GM12878 (cell line): ENCODE results near the gene DPYSL3. TPM values are rescaled to one million over a fixed set of nuclear protein-coding genes. Genes with fewer than 3 reads are reported as not detected.

Experiments used
- ATAC-seq: fragments of 200-7000 bp; cut with Tn5 transposase; 3 replicates; pipeline ENCODE4 v1.9.1; 2020; ENCODE audit warnings: mild to moderate bottlenecking, moderate library complexity
- BruUV-seq: library from RNA; stranded (reverse); fragments of 400-500 nt; replicated peaks from 2 replicates; lab custom pipeline; 2021; lab: Mats Ljungman, UMichigan
- CTCF ChIA-PET: fragments of 300-600 bp; sonication (Branson Sonifier 250); formaldehyde crosslinking; extraction: SDS; loops from one replicate; lab custom pipeline; 2021; ENCODE audit warnings: inconsistent platforms; lab: Yijun Ruan, JAX
- POLR2A ChIA-PET: fragments of 350-600 bp; formaldehyde crosslinking; extraction: SDS; loops from one replicate; lab custom pipeline; 2021; ENCODE audit warnings: inconsistent platforms; lab: Charles Lee
- RAD21 ChIA-PET: fragments of 300-600 bp; sonication (Branson Sonifier 250); formaldehyde crosslinking; loops from one replicate; lab custom pipeline; 2023; ENCODE audit warnings: antibody characterized with exemption; ENCODE audit not compliant: unreplicated experiment; lab: Charles Lee
- SMC1A ChIA-PET: fragments of 300-600 bp; sonication (Branson Sonifier 250); formaldehyde crosslinking; loops from one replicate; lab custom pipeline; 2023; ENCODE audit not compliant: unreplicated experiment, uncharacterized antibody; lab: Charles Lee
- DNase-seq: peaks from one replicate; pipeline ENCODE4 v3.0.0-alpha.2; 2011; ENCODE audit warnings: low read depth, low spot score
- FAIRE-seq: peaks from 3 replicates; lab custom pipeline; 2011; peaks lifted over from hg19 to GRCh38; lab: Jason Lieb, UNC
- H2AFZ ChIP-seq: 2 replicates; pipeline ENCODE4 v1.6.0; 2011; ENCODE audit warnings: low read depth, low read length, control low read depth; ENCODE audit not compliant: control insufficient read depth
- H3K27ac ChIP-seq: 2 replicates; pipeline ENCODE4 v1.5.1; 2011; ENCODE audit warnings: control low read depth; ENCODE audit not compliant: control insufficient read depth, insufficient read depth
- H3K27me3 ChIP-seq, 2 experiments: replicated peaks in 1 of 2; 2 replicates each; pipeline versions ENCODE4 v1.6.0 to v1.6.1; 2011; ENCODE audit warnings: low read length in 1 of 2; ENCODE audit not compliant: control insufficient read depth in 2 of 2, insufficient read depth in 2 of 2
- H3K36me3 ChIP-seq, 2 experiments: 2 replicates each; pipeline ENCODE4 v1.5.1; 2011; ENCODE audit warnings: low read length in 1 of 2; ENCODE audit not compliant: control insufficient read depth in 2 of 2, insufficient read depth in 2 of 2
- H3K4me1 ChIP-seq: 2 replicates; pipeline ENCODE4 v1.6.1; 2011; ENCODE audit warnings: mild to moderate bottlenecking, low read length, moderate library complexity, mixed read lengths; ENCODE audit not compliant: control insufficient read depth, insufficient read depth
- H3K4me2 ChIP-seq: 2 replicates; pipeline ENCODE4 v1.6.0; 2011; ENCODE audit warnings: control low read depth; ENCODE audit not compliant: control insufficient read depth, insufficient read depth
- H3K4me3 ChIP-seq: fragments of 200-600 bp; sonication (generic); 2 replicates; pipeline ENCODE4 v1.5.1; 2016
- H3K79me2 ChIP-seq: 2 replicates; pipeline ENCODE4 v1.6.0; 2011; ENCODE audit warnings: low read length; ENCODE audit not compliant: control insufficient read depth, insufficient read depth
- H3K9ac ChIP-seq: 2 replicates; pipeline ENCODE4 v1.8.0; 2011; ENCODE audit warnings: low read length, control low read depth, mixed read lengths; ENCODE audit not compliant: control insufficient read depth, insufficient read depth
- H3K9me3 ChIP-seq: replicated peaks from 3 replicates; pipeline ENCODE4 v1.5.1; 2011; ENCODE audit warnings: mild to moderate bottlenecking, low read length; ENCODE audit not compliant: control insufficient read depth, insufficient read depth
- H4K20me1 ChIP-seq: 2 replicates; pipeline ENCODE4 v1.6.0; 2011; ENCODE audit not compliant: control insufficient read depth, insufficient read depth
- BCL11A ChIP-seq: IDR thresholded peaks from 2 replicates; pipeline ENCODE4 v1.6.1; 2011; ENCODE audit warnings: low read depth, low read length
- CHD1 ChIP-seq: IDR thresholded peaks from 2 replicates; pipeline ENCODE4 v1.6.1; 2012; ENCODE audit warnings: low read depth, low read length, improper control_type of control experiment
- E2F4 ChIP-seq: IDR thresholded peaks from 2 replicates; pipeline ENCODE4 v1.6.1; 2012; ENCODE audit warnings: low read depth, low read length, improper control_type of control experiment
- EGR1 ChIP-seq, 2 experiments: IDR thresholded peaks; 1 replicate in 1 of 2; 2 replicates in 1 of 2; pipeline ENCODE4 v1.6.1; 2011 to 2012; ENCODE audit warnings: low read depth in 2 of 2, low read length in 2 of 2, borderline replicate concordance in 1 of 2, mild to moderate bottlenecking in 1 of 2, moderate library complexity in 1 of 2
- ELK1 ChIP-seq: IDR thresholded peaks from 2 replicates; pipeline ENCODE4 v1.6.1; 2012; ENCODE audit warnings: low read depth, low read length, improper control_type of control experiment
- EZH2 ChIP-seq: IDR thresholded peaks from 2 replicates; pipeline ENCODE4 v1.6.1; 2012; ENCODE audit warnings: low read depth, mild to moderate bottlenecking, control low read depth, inconsistent platforms, low read length, borderline replicate concordance; ENCODE audit not compliant: control insufficient read depth
- FOXM1 ChIP-seq: IDR thresholded peaks from 2 replicates; pipeline ENCODE4 v1.6.1; 2012; ENCODE audit warnings: low read depth, mild to moderate bottlenecking, inconsistent platforms, low read length, moderate library complexity
- IRF4 ChIP-seq: IDR thresholded peaks from 2 replicates; pipeline ENCODE4 v1.6.1; 2011; ENCODE audit warnings: low read depth, low read length
- JUNB ChIP-seq: IDR thresholded peaks from 2 replicates; pipeline ENCODE4 v1.6.1; 2016; ENCODE audit warnings: antibody characterized with exemption, mild to moderate bottlenecking
- JUND ChIP-seq: IDR thresholded peaks from 2 replicates; pipeline ENCODE4 v1.6.1; 2012; ENCODE audit warnings: low read depth, mild to moderate bottlenecking, low read length, improper control_type of control experiment, moderate library complexity
- NBN ChIP-seq: fragments of 450-650 bp; IDR thresholded peaks from 2 replicates; pipeline ENCODE4 v1.6.1; 2016
- NFXL1 ChIP-seq: fragments of 450-650 bp; IDR thresholded peaks from 2 replicates; pipeline ENCODE4 v1.6.1; 2017; ENCODE audit warnings: antibody characterized with exemption, mild to moderate bottlenecking, borderline replicate concordance
- PAX5 ChIP-seq: IDR thresholded peaks from 2 replicates; pipeline ENCODE4 v1.6.1; 2011; ENCODE audit warnings: low read depth, low read length, borderline replicate concordance
- PKNOX1 ChIP-seq: fragments of 450-650 bp; IDR thresholded peaks from 2 replicates; pipeline ENCODE4 v1.6.1; 2016; ENCODE audit warnings: mild to moderate bottlenecking
- POLR2AphosphoS2 ChIP-seq: IDR thresholded peaks from 2 replicates; pipeline ENCODE4 v1.6.1; 2011; ENCODE audit warnings: low read depth, mild to moderate bottlenecking, low read length, improper control_type of control experiment, moderate library complexity
- SIX5 ChIP-seq: IDR thresholded peaks from 2 replicates; pipeline ENCODE4 v1.6.1; 2011; ENCODE audit warnings: mild to moderate bottlenecking, low read depth, low read length, moderate library complexity; ENCODE audit not compliant: severe bottlenecking
- SMARCA5 ChIP-seq: fragments of 450-650 bp; IDR thresholded peaks from 2 replicates; pipeline ENCODE4 v1.6.1; 2017; ENCODE audit warnings: mild to moderate bottlenecking
- STAT1 ChIP-seq: fragments of 450-650 bp; conservative IDR thresholded peaks from 2 replicates; pipeline ENCODE4 v1.6.1; 2014; ENCODE audit warnings: antibody characterized with exemption, mild to moderate bottlenecking
- ZBTB40 ChIP-seq: fragments of 450-650 bp; IDR thresholded peaks from 2 replicates; pipeline ENCODE4 v1.6.1; 2016; ENCODE audit warnings: mild to moderate bottlenecking, moderate library complexity, borderline replicate concordance
- WGBS: methylation state at CpG from one replicate; pipeline ENCODE4 v1.1.6; 2016; ENCODE audit warnings: low lambda C conversion rate; ENCODE audit not compliant: insufficient replicate concordance, insufficient coverage; ENCODE audit errors: missing lambda C conversion rate; 5-methylcytosine and 5-hydroxymethylcytosine counted together
- in situ Hi-C: fragments of 300-500 bp; cut with MboI; formaldehyde crosslinking; loops from 9 replicates; pipeline ENCODE4 v1.14.3; 2018; ENCODE audit warnings: mixed read lengths
- intact Hi-C: fragments of 100-400 bp; cut with micrococcal nuclease; formaldehyde crosslinking; loops from one replicate; pipeline ENCODE4 v1.14.2; 2022; ENCODE audit not compliant: unreplicated experiment
- polyA plus RNA-seq, 11 experiments: library from polyadenylated mRNA; depleted of rRNA in 4 of 11; unstranded in 6 of 11; stranded (reverse) in 5 of 11; fragments of >200 nt; fragmentation: Nextera tagmentation in 4 of 11; fragmentation: Illumina TruSeq in 1 of 11; extraction: Ambion mirVana in 4 of 11; extraction: Trizol in 1 of 11; gene quantifications; 1 replicate in 1 of 11; 2 replicates in 10 of 11; pipeline versions ENCODE4 v1.2.1 to v1.2.3, GENCODE V29; 2011 to 2016; ENCODE audit warnings: inconsistent platforms in 2 of 11, missing spikeins in 2 of 11, low read depth in 1 of 11
- total RNA-seq, 4 experiments: library from RNA; depleted of rRNA in 3 of 4; stranded (reverse); fragments of >200 nt in 3 of 4; fragmentation: Illumina TruSeq in 1 of 4; extraction: Trizol in 1 of 4; gene quantifications; 2 replicates each; pipeline versions ENCODE4 v1.2.1 to v1.2.3, GENCODE V29; 2013 to 2021

Gene DPYSL3
- total and polyA plus RNA-seq, 10 of the 15 experiments (the other 5 are each of a cell fraction or from before 2014, with no cell fraction given), result 0.08 to 1.5 (median 0.45) TPM; not detected in 1

DNA sequence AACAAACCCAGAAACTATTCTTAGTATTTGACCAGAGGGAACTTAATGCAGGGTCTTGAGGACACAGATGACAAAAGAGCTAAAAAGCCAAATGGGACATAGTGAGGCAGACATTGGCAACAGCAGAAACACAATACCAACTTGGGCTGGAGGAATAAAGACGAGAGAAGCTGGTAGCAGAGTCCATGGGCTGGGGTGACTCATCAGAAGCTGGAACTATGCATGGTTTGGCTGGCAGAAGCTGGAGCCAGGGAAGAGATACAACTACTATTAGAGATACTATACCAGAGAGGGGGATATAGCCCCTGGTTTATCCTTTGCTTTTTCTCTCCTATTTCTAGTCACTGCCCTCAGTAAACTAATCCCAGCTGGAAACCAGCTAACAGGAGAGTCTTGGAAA lies 29.2 kb upstream of the DPYSL3 start:
- BruUV-seq, result no TSS peak
- 0% methylated on average over 1 of the region's 1 CpG for WGBS
- Histone ChIP-seq H3K4me3 (no peak overlapping the region), H3K9me3 (no peaks in the 10 kb centered on the region), H2AFZ (no peak overlapping the region), H3K9ac (no peak overlapping the region), H3K27me3 (no peaks in the 10 kb centered on the region), H4K20me1 (no peaks in the 10 kb centered on the region), H3K4me2 (no peak overlapping the region), H3K27ac (no peak overlapping the region), H3K79me2 (no peaks in the 10 kb centered on the region), H3K4me1 (no peaks in the 10 kb centered on the region), H3K36me3 (no peaks in the 10 kb centered on the region)
- FAIRE-seq (no peak), DNase-seq (no peak), ATAC-seq (no peak)
- CTCF ChIA-PET, result interaction anchor here (0.9 to 1.0 kb wide), 2 partner anchors 39 to 74 kb away, joined by 3 to 4 read pairs; no protein-coding TSS in a partner anchor
- SMC1A ChIA-PET, result interaction anchor here (1.8 to 1.9 kb wide), 2 partner anchors 8 to 170 kb away, joined by 4 read pairs; no protein-coding TSS in a partner anchor
- in situ Hi-C loops, result no loop called here
- POLR2A ChIA-PET, result interaction anchor here (0.6 kb wide), 1 partner anchor 922 kb away, joined by 3 read pairs; no protein-coding TSS in a partner anchor
- RAD21 ChIA-PET, result no interaction called here
- intact Hi-C loops, result no loop called here
- TF ChIP-seq EGR1 (IDR thresholded peaks at IDR 0.05; ENCODE audit: borderline replicate concordance in 1 of 2, low read depth in 2 of 2, low read length in 2 of 2), result no peak
- no peak for TF ChIP-seq E2F4
- TF ChIP-seq JUNB, result no peak
- TF ChIP-seq NFXL1, result no peak
- no peak for TF ChIP-seq BCL11A
- no peak for TF ChIP-seq SMARCA5
- TF ChIP-seq FOXM1, result no peak
- TF ChIP-seq PAX5, result no peak
- TF ChIP-seq POLR2AphosphoS2, result no peak
- TF ChIP-seq ELK1, result no peak
- TF ChIP-seq NBN, result no peak
- no peak for TF ChIP-seq EZH2
- no peak for TF ChIP-seq PKNOX1
- no peak for TF ChIP-seq CHD1
- no peak for TF ChIP-seq STAT1
- TF ChIP-seq SIX5, result no peak
- TF ChIP-seq JUND, result no peak
- TF ChIP-seq IRF4, result no peak
- TF ChIP-seq ZBTB40, result no peak
